Panc1 (cell line): ENCODE data around the gene GPR107. TPM values are rescaled to one million over a fixed set of nuclear protein-coding genes. Genes with fewer than 3 reads are reported as not detected.

Experiments used
- ATAC-seq: fragments of 200-7000 bp; cut with Tn5 transposase; 2 replicates; pipeline ENCODE4 v1.9.1; 2020; ENCODE audit warnings: mild to moderate bottlenecking, moderate library complexity
- BruUV-seq: library from RNA; stranded (reverse); fragments of 400-500 nt; replicated peaks from 2 replicates; lab custom pipeline; 2021; lab: Mats Ljungman, UMichigan
- CTCF ChIA-PET: fragments of 300-600 bp; sonication (Branson Sonifier 250); formaldehyde crosslinking; loops from one replicate; lab custom pipeline; 2022; ENCODE audit warnings: antibody characterized with exemption; lab: Charles Lee
- POLR2A ChIA-PET: fragments of 300-600 bp; sonication (Branson Sonifier 250); formaldehyde crosslinking; loops from one replicate; lab custom pipeline; 2022; ENCODE audit warnings: antibody characterized with exemption; lab: Charles Lee
- DNase-seq: peaks from one replicate; pipeline ENCODE4 v3.0.0-alpha.2; 2010; ENCODE audit warnings: low read depth, low spot score
- H3K27ac ChIP-seq: 2 replicates; pipeline ENCODE4 v1.5.1; 2011; ENCODE audit warnings: mild to moderate bottlenecking, low read length, inconsistent platforms
- H3K27me3 ChIP-seq: fragments of 200-500 bp; sonication (Bioruptor generic); 2 replicates; pipeline ENCODE4 v1.6.0; 2014; ENCODE audit warnings: low read length, inconsistent platforms; ENCODE audit not compliant: control insufficient read depth, insufficient read depth
- H3K36me3 ChIP-seq: fragments of 200-500 bp; sonication (Bioruptor generic); 2 replicates; pipeline ENCODE4 v1.5.1; 2014; ENCODE audit warnings: inconsistent platforms, mild to moderate bottlenecking, low read length, moderate library complexity; ENCODE audit not compliant: control insufficient read depth, insufficient read depth
- H3K4me1 ChIP-seq: 2 replicates; pipeline ENCODE4 v1.5.1; 2011; ENCODE audit warnings: inconsistent platforms, mild to moderate bottlenecking, low read length, moderate library complexity; ENCODE audit not compliant: control insufficient read depth, insufficient read depth
- H3K4me3 ChIP-seq, 2 experiments: 2 replicates each; pipeline ENCODE4 v1.5.1; 2011 to 2012; ENCODE audit warnings: low read depth in 2 of 2, low read length in 2 of 2, mild to moderate bottlenecking in 2 of 2, inconsistent platforms in 1 of 2, moderate library complexity in 1 of 2
- H3K9me3 ChIP-seq: fragments of 200-500 bp; sonication (Bioruptor generic); 2 replicates; pipeline ENCODE4 v1.5.1; 2014; ENCODE audit warnings: low read depth, mild to moderate bottlenecking, inconsistent platforms, low read length, moderate library complexity; ENCODE audit not compliant: control insufficient read depth, insufficient read depth
- CTCF ChIP-seq: fragments of 450-650 bp; IDR thresholded peaks from 2 replicates; pipeline ENCODE4 v1.5.1; 2017; ENCODE audit warnings: mild to moderate bottlenecking
- POLR2AphosphoS5 ChIP-seq: IDR thresholded peaks from 2 replicates; pipeline ENCODE4 v1.6.1; 2012; ENCODE audit warnings: mild to moderate bottlenecking, low read depth, low read length, moderate library complexity
- REST ChIP-seq, 2 experiments: IDR thresholded peaks; 2 replicates each; pipeline ENCODE4 v1.6.1; 2011 to 2012; ENCODE audit warnings: low read depth in 2 of 2, control low read depth in 1 of 2, low read length in 1 of 2, mild to moderate bottlenecking in 1 of 2, moderate library complexity in 1 of 2; ENCODE audit not compliant: insufficient read depth in 1 of 2
- SIN3A ChIP-seq: IDR thresholded peaks from 2 replicates; pipeline ENCODE4 v1.6.1; 2012; ENCODE audit warnings: low read depth, mild to moderate bottlenecking, low read length, moderate library complexity, borderline replicate concordance; ENCODE audit not compliant: insufficient read depth
- TCF7L2 ChIP-seq: IDR thresholded peaks from 2 replicates; pipeline ENCODE4 v1.6.1; 2011; ENCODE audit warnings: mild to moderate bottlenecking, low read depth, low read length, inconsistent platforms
- in situ Hi-C: cut with HindIII; loops from 2 replicates; pipeline ENCODE4 v1.10.0; 2016; ENCODE audit warnings: low sequenced_read_pairs, low pct_unique_long_range_greater_than_20kb
- intact Hi-C: fragments of 100-400 bp; cut with micrococcal nuclease; formaldehyde crosslinking; loops from one replicate; pipeline ENCODE4 v1.10.0; 2022; ENCODE audit not compliant: unreplicated experiment
- total RNA-seq: library from RNA; stranded (reverse); gene quantifications from one replicate; pipeline ENCODE4 v1.2.1, GENCODE V29; 2021; ENCODE audit not compliant: unreplicated experiment

The GPR107 gene
- total RNA-seq, 1 experiment from 2014 or later, result 43.0 TPM

GRCh38 chr9:130010151-130010988, 43.3 kb upstream of the GPR107 start:
- DNase-seq (no peak), ATAC-seq (peak; percentile 53; the same call in 1 of the 2 replicates)
- Histone ChIP-seq H3K4me3 (no peak overlapping the region), H3K27me3 (no peaks in the 10 kb centered on the region), H3K36me3 (no peaks in the 10 kb centered on the region), H3K4me1 (no peaks in the 10 kb centered on the region), H3K27ac (no peak overlapping the region; the same call in 1 of the 2 replicates), H3K9me3 (no peaks in the 10 kb centered on the region)
- CTCF ChIA-PET, result interaction anchor here (0.6 kb wide), 1 partner anchor 31 kb away, joined by 4 read pairs; no protein-coding TSS in a partner anchor
- POLR2A ChIA-PET, result interaction anchor here (0.7 to 0.8 kb wide), 2 partner anchors 11 to 116 kb away, joined by 4 to 6 read pairs; no protein-coding TSS in a partner anchor
- TF ChIP-seq POLR2AphosphoS5, result no peak
- TF ChIP-seq CTCF, result no peak
- TF ChIP-seq TCF7L2, result no peak
- TF ChIP-seq SIN3A, result no peak
- TF ChIP-seq REST (IDR thresholded peaks at IDR 0.05; ENCODE audit: insufficient read depth in 1 of 2, low read depth in 2 of 2, low read length in 1 of 2), result no peak
- intact Hi-C loops (no loop called here), in situ Hi-C loops (no loop called here)
- BruUV-seq, result no TSS peak

- BruUV-seq, result no TSS peak
- ChIA-PET POLR2A (no interaction called here), CTCF (no interaction called here)
- H3K27ac ChIP-seq, result no peak overlapping the region
- no peaks in the 10 kb centered on the region for H3K9me3 ChIP-seq
- DNase-seq (no peak), ATAC-seq (no peak)
- no peaks in the 10 kb centered on the region for H3K36me3 ChIP-seq
- peaks cover 2% of the 10 kb centered on the region; the same call in 1 of the 2 replicates for H3K4me1 ChIP-seq
- intact Hi-C loops (no loop called here), in situ Hi-C loops (no loop called here)
- H3K27me3 ChIP-seq, result no peaks in the 10 kb centered on the region
- no peak overlapping the region for H3K4me3 ChIP-seq
- TF ChIP-seq POLR2AphosphoS5 (no peak), TCF7L2 (no peak), SIN3A (no peak), REST (IDR thresholded peaks at IDR 0.05; ENCODE audit: insufficient read depth in 1 of 2, low read depth in 2 of 2, low read length in 1 of 2) (no peak), CTCF (no peak)
Measured at GRCh38 chr9:130013326-130013725, 40.4 kb upstream of the GPR107 start.
